Right cardiac atrium (tissue), 5 donors: ENCODE measurements around the gene DIP2C. TPM values are rescaled to one million over a fixed set of nuclear protein-coding genes. Genes with fewer than 3 reads are reported as not detected.
"Not testable (repeated sequence)": the region's sequence is repeated elsewhere in the genome, so short reads cannot be mapped to it uniquely, and the experiment has no call there.

Experiments used
- ATAC-seq, 2 donors: fragments of 200-7000 bp; cut with Tn5 transposase; one replicate each; pipeline versions ENCODE4 v1.8.0 to v1.9.1; 2020; ENCODE audit warnings: moderate library complexity in 2 of 2, mild to moderate bottlenecking in 1 of 2
- DNase-seq, 3 donors: peaks; one replicate each; pipeline ENCODE4 v3.0.0-alpha.2; 2020
- H3K27ac ChIP-seq: one replicate; pipeline ENCODE4 v1.5.1; 2013; ENCODE audit warnings: mild to moderate bottlenecking, low read length, control low read depth, moderate library complexity
- H3K27me3 ChIP-seq: one replicate; pipeline ENCODE4 v1.6.1; 2013; ENCODE audit not compliant: control insufficient read depth, insufficient read depth
- H3K4me1 ChIP-seq: one replicate; pipeline ENCODE4 v1.6.1; 2013; ENCODE audit warnings: low read length; ENCODE audit not compliant: control insufficient read depth, insufficient read depth
- H3K4me3 ChIP-seq: one replicate; pipeline ENCODE4 v1.5.1; 2013; ENCODE audit warnings: low read length, control low read depth
- H3K9me3 ChIP-seq: one replicate; pipeline ENCODE4 v1.6.1; 2013; ENCODE audit warnings: low read length; ENCODE audit not compliant: control insufficient read depth
- WGBS: extraction: QIAGEN DNeasy Blood & Tissue Kit; methylation state at CpG from one replicate; pipeline ENCODE4 v1.1.7; 2013; 5-methylcytosine and 5-hydroxymethylcytosine counted together
- intact Hi-C, 4 donors: fragments of 100-400 bp; cut with DNase I; formaldehyde crosslinking; loops; one replicate each; pipeline versions ENCODE4 v1.11.0 to v1.14.0; 2022 to 2023
- polyA plus RNA-seq: library from polyadenylated mRNA; stranded (reverse); fragments of 200-250 nt; gene quantifications from one replicate; pipeline ENCODE4 v1.2.3, GENCODE V29; 2013
- total RNA-seq, 4 donors: library from RNA; stranded (reverse); fragmentation: NEBNext Ultra II Directional; extraction: Animal tissue kit (Norgen Biotek cat#: 25700); gene quantifications; one replicate each; pipeline ENCODE4 v1.2.1, GENCODE V29; 2021
- donor health status: healthy with polysubstance abuse.
- donor health status: DM: no; HTN: yes; CAD: no.
- donor health status: DM: no; HTN: no; CAD: no.
- donor health status: DM: no; HTN: yes; CAD: no; lungs with severe emphysema.
- donor health status: DM: yes; HTN: yes; CAD: no.

The DIP2C gene
- total and polyA plus RNA-seq, 5 donors = 7.9 to 31.5 (median 25.5) TPM

GRCh38 chr10:408236-408635 lies 281.2 kb downstream of the DIP2C start:
- DNase-seq = no peak
- Histone ChIP-seq H3K9me3 (no peaks in the 10 kb centered on the region), H3K4me3 (no peak overlapping the region), H3K27me3 (no peaks in the 10 kb centered on the region), H3K27ac (no peak overlapping the region), H3K4me1 (no peaks in the 10 kb centered on the region)
- intact Hi-C loops = no loop called here
- no peak for ATAC-seq
- WGBS = 91% methylated on average over 3 of the region's 3 CpGs

GRCh38 chr10:406976-407375 lies 282.5 kb downstream of the DIP2C start:
- no peak overlapping the region for H3K27ac ChIP-seq
- DNase-seq (no peak), ATAC-seq (no peak)
- no peak overlapping the region for H3K4me3 ChIP-seq
- 98% methylated on average over 13 of the region's 13 CpGs for WGBS
- no peaks in the 10 kb centered on the region for H3K4me1 ChIP-seq
- H3K27me3 ChIP-seq = no peaks in the 10 kb centered on the region
- intact Hi-C loops = no loop called here
- no peaks in the 10 kb centered on the region for H3K9me3 ChIP-seq

- Histone ChIP-seq H3K4me3 (no peak overlapping the region), H3K27ac (no peak overlapping the region), H3K4me1 (no peaks in the 10 kb centered on the region), H3K27me3 (no peaks in the 10 kb centered on the region), H3K9me3 (no peaks in the 10 kb centered on the region)
- no peak for DNase-seq
- 84% methylated on average over 12 of the region's 12 CpGs for WGBS
- intact Hi-C loops = no loop called here
- ATAC-seq = no peak
Observed at GRCh38 chr10:405648-406047, 283.8 kb downstream of the DIP2C start.

GRCh38 chr10:404991-405390 lies 284.5 kb downstream of the DIP2C start:
- intact Hi-C loops = no loop called here
- WGBS = 92% methylated on average over 9 of the region's 9 CpGs
- no peak for DNase-seq

GRCh38 chr10:404346-404745 lies 285.1 kb downstream of the DIP2C start:
- Histone ChIP-seq H3K9me3 (no peaks in the 10 kb centered on the region), H3K4me3 (no peak overlapping the region), H3K4me1 (no peaks in the 10 kb centered on the region), H3K27ac (no peak overlapping the region), H3K27me3 (no peaks in the 10 kb centered on the region)
- intact Hi-C loops = no loop called here
- 93% methylated on average over 4 of the region's 4 CpGs for WGBS
- ATAC-seq (no peak), DNase-seq (no peak)

More at GRCh38 chr10:404991-405390, 284.5 kb downstream of the DIP2C start:
- Histone ChIP-seq H3K4me1 (no peaks in the 10 kb centered on the region), H3K9me3 (no peaks in the 10 kb centered on the region), H3K27ac (no peak overlapping the region), H3K4me3 (no peak overlapping the region), H3K27me3 (no peaks in the 10 kb centered on the region)
- ATAC-seq = no peak

- 88% methylated on average over 22 of the region's 22 CpGs for WGBS
- intact Hi-C loops = no loop called here
- H3K9me3 ChIP-seq = no peaks in the 10 kb centered on the region
- no peak for ATAC-seq
- H3K27me3 ChIP-seq = no peaks in the 10 kb centered on the region
- no peak overlapping the region for H3K27ac ChIP-seq
- no peaks in the 10 kb centered on the region for H3K4me1 ChIP-seq
- no peak overlapping the region for H3K4me3 ChIP-seq
- DNase-seq = no peak
Observed at GRCh38 chr10:398954-399353, 290.5 kb downstream of the DIP2C start.

GRCh38 chr10:397321-398068 lies 292.0 kb downstream of the DIP2C start:
- no peaks in the 10 kb centered on the region for H3K4me1 ChIP-seq
- H3K27ac ChIP-seq = no peak overlapping the region
- DNase-seq (no peak), ATAC-seq (no peak)
- 92% methylated on average over 18 of the region's 18 CpGs for WGBS
- H3K4me3 ChIP-seq = no peak overlapping the region
- H3K9me3 ChIP-seq = no peaks in the 10 kb centered on the region
- intact Hi-C loops = no loop called here
- H3K27me3 ChIP-seq = no peaks in the 10 kb centered on the region

GRCh38 chr10:396535-397220 lies 292.8 kb downstream of the DIP2C start:
- no peaks in the 10 kb centered on the region for H3K27me3 ChIP-seq
- no peak for DNase-seq
- no peak overlapping the region for H3K4me3 ChIP-seq
- H3K4me1 ChIP-seq = no peaks in the 10 kb centered on the region
- peak in 1 of 2 donors; percentile 19 for ATAC-seq
- 35% methylated on average over 8 of the region's 8 CpGs for WGBS
- H3K9me3 ChIP-seq = no peaks in the 10 kb centered on the region
- H3K27ac ChIP-seq = no peak overlapping the region
- intact Hi-C loops = no loop called here

GRCh38 chr10:396107-396506 lies 293.4 kb downstream of the DIP2C start:
- no peak overlapping the region for H3K4me3 ChIP-seq
- ATAC-seq (no peak), DNase-seq (no peak)
- no peaks in the 10 kb centered on the region for H3K27me3 ChIP-seq
- no peaks in the 10 kb centered on the region for H3K9me3 ChIP-seq
- no peak overlapping the region for H3K27ac ChIP-seq
- no peaks in the 10 kb centered on the region for H3K4me1 ChIP-seq
- intact Hi-C loops = no loop called here
- WGBS = 62% methylated on average over 5 of the region's 5 CpGs

GRCh38 chr10:395665-396064 lies 293.8 kb downstream of the DIP2C start:
- DNase-seq (no peak), ATAC-seq (peak; percentile 7 to 12)
- Histone ChIP-seq H3K4me3 (no peak overlapping the region), H3K4me1 (no peaks in the 10 kb centered on the region), H3K27me3 (no peaks in the 10 kb centered on the region), H3K9me3 (no peaks in the 10 kb centered on the region), H3K27ac (no peak overlapping the region)
- 85% methylated on average over 7 of the region's 7 CpGs for WGBS
- intact Hi-C loops = no loop called here

- DNase-seq, H3K4me3 ChIP-seq, H3K4me1 ChIP-seq, intact Hi-C loops, H3K9me3 ChIP-seq, H3K27ac ChIP-seq, H3K27me3 ChIP-seq: not testable (repeated sequence)
- WGBS = 77% methylated on average over 21 of the region's 21 CpGs
- ATAC-seq = peak; percentile 37 to 48
Observed at GRCh38 chr10:394439-395101, 294.9 kb downstream of the DIP2C start.
